HG02938 (cell line): Measurements from ENCODE around the gene HSPA1A.

ENCODE experiments used
- ATAC-seq: cut with Tn5 transposase; IDR thresholded peaks from one replicate; pipeline ENCODE4 v1.9.1; 2021; ENCODE audit warnings: mild to moderate bottlenecking, moderate library complexity; ENCODE audit not compliant: unreplicated experiment

The HSPA1A gene

GRCh38 chr6:31815025-31815838 is at the start of gene HSPA1A, which contains the start of gene HSPA1L:
Gene HSPA1A, plus strand, starts transcription at chr6:31815543. Its CDS starts 214 bp downstream, at chr6:31815757.
Gene HSPA1L, minus strand, starts transcription at chr6:31815283. Its CDS starts 3,311 bp downstream, at chr6:31811972.
- no peak for ATAC-seq

- ATAC-seq = no peak
These were observed 49.8 kb upstream of the HSPA1A start for GRCh38 chr6:31765559-31765909.

- ATAC-seq = no peak
These were observed 49.2 kb upstream of the HSPA1A start for GRCh38 chr6:31765910-31766794.

DNA sequence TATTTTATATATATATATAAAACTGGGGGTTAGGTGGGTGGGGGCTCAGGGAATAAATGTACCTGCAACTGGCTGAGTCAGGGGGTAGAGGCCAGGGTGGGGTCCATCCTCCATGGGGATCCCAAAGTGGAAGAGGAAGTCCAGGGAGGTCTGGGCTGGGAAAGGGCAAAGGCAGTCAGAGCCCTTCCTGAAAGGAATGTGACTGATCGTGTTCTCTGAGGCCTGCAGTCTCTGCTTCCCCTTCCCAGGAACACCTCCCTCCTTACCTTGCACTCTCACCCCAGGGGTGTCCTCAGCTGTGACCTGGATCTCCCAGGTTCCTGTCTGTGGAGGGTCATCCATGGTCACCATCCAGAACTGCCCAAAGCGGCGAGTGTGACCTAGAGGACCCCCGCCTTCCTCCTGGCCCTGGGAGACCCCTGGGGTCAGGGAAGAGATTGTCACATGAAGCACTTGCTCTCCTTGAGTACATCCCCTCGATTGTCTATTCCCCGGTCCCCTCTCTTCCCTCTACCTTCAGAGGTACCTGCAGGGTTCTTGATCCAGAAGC is 48.2 kb upstream of the HSPA1A start:
- ATAC-seq = no peak

- ATAC-seq = no peak
These were observed 46.7 kb upstream of the HSPA1A start for GRCh38 chr6:31768363-31769257.

- no peak for ATAC-seq
These were observed 45.5 kb upstream of the HSPA1A start for GRCh38 chr6:31769684-31770371.

- no peak for ATAC-seq
These were observed 44.5 kb upstream of the HSPA1A start for GRCh38 chr6:31770860-31771259.

- no peak for ATAC-seq
These were observed 43.4 kb upstream of the HSPA1A start for GRCh38 chr6:31771992-31772358.

GRCh38 chr6:31775184-31775583 is 40.2 kb upstream of the HSPA1A start:
- ATAC-seq = no peak

DNA sequence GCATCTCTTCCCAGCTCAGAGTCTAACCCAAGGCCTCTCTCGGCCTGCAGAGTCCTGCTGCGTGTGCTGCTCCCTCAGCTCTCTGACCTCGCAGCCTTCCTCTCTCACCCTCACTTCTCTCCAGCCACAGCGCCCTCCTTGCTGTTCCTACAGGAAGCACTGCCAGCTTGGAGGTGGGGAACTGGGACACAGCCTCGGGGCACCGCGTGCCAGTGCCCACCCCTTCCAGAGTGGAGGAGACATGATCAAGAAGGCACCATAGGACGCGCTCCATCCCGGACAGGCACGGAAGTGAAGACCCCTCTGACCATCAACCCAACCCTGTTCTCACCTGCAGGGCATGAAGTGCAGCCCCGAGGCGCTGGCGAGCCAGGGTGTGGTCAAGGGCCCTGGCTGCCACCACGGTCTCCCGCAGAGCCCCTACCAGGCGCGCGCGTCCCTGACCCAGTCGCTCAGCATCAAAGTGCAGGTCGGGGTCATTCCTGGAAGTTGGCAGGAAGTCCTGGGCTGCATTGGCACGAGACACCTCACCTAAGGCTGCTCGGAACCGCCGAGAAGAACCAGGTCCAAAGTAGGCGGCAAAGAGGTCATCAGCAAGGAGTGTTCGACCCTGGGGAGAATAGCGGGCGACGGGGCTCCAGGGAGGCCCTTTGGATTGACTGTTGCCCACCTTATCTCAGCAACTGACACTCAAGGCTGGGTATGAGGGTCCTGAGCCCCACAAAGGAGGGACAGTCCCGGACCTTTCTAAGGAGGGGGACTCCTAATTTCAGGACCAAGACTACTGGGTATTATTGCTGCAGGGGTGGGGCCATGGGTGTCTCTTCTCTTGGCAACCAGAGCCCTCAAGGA is 39.5 kb upstream of the HSPA1A start:
- ATAC-seq = no peak

GRCh38 chr6:31776485-31776988 is 38.8 kb upstream of the HSPA1A start:
- no peak for ATAC-seq

DNA sequence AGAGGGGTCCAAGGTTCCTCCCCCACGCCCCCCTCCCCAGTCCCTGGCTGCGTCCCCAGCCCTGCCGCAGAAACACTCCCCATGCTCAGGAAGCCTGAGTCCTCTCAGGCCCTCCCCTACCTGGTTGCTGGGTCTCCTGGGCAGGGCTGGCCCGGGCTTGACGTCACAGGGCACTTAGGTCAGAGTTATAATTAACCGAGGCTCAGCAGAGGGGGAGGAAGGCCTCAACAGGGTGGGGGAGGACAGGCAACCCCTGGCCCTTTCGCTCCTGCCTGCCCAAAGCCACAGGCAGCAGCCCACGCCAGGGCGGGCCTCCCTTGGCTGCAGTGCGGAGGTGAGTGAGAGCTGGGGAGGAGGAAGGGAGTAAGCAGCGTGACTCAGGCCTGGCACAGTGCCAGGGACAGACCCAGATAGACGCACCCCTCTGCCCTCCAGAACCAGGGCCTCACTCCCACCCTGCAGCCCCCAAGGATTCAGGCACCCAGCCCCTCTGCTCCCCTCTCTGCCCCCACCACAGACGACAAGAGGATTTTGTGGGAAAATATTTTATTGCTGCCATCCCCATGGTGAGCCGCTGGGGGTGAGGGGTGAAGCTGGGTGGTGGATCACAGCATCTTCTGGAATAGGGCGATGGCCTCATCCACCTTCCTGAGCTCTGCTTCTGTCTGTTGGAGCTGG is 38.2 kb upstream of the HSPA1A start, which contains the start of gene VWA7:
Gene VWA7, minus strand, starts transcription at position 340 of the 678 bp plus-strand sequence. CDS start 549 bp downstream, outside the sequence.
- ATAC-seq = peak; percentile 62

DNA sequence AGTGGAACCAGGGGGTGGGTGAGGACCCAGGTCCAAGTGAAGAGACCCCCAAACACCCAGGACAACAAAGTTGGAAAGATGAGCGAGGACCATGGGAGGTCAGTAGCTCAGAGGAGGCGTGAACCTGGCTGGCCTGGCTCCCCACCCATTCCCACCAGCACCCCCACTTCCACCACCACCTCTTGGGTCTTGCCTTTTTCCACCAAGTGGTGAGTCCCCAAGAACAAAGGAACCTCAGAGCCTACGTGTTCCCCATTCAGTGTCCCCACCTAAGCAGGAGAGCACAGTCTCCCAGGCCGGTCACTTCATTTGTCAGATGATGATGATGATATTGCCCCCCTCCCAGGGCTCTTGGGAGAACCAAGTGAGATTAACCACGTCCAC is 37.7 kb upstream of the HSPA1A start:
- ATAC-seq = no peak

GRCh38 chr6:31778193-31778592 is 37.1 kb upstream of the HSPA1A start:
- ATAC-seq = no peak

DNA sequence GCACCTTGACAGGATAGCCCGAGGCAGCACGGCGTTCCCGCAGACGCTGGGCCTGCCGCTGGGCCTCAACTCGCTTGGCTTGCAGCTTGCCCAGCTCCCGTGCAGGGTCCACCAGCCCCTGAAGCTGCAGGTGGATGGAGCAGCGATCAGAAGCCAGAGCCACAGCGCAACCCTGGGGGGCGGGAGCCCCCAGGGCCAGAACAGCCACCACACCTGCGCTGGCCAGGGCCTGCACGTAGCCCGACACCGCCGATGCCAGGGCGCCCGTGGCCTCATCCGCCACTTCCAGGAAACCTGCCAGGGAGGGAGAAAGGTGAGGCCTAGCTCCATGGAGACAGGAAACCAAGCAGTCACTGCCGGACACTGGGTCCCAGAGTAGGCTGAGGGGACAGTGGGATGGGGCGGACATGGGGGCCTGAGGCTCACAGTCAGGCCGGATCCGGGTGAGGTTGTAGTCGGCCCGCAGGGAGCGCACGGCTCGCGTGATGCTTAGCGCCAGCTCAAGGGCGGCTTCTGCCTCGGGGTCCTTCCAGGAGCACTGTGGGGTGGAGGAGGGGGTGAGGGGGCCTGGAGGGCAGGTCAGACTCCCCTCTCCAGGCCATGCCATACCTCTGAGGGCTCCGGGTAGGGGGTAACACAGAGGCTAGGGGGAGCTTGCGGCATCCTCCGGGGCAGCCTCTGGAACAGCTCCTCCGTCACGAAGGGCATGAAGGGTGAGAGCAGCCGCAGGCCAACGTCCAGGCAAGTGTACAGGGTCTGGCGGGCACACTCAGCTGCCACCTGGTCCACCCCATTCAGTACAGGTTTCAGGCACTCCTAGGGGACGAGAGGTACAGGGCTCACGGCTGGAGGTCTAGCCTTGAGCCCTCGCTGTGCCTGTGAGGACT is 36.1 kb upstream of the HSPA1A start:
- no peak for ATAC-seq

GRCh38 chr6:31779908-31780307 is 35.4 kb upstream of the HSPA1A start:
- ATAC-seq = no peak

- ATAC-seq = no peak
These were observed 34.7 kb upstream of the HSPA1A start for GRCh38 chr6:31780507-31781243.
